NCI-H748 treated with DMSO at 0.1 percent for 48 hours (cell line): ENCODE measurements around the gene CCDC88C.

Experiments
- DNase-seq: peaks from one replicate; lab custom pipeline; 2025; lab: John Stamatoyannopoulos, UW

CCDC88C gene

GRCh38 chr14:91307046-91307445, 110.6 kb downstream of the CCDC88C start:
- no peak for DNase-seq

DNA sequence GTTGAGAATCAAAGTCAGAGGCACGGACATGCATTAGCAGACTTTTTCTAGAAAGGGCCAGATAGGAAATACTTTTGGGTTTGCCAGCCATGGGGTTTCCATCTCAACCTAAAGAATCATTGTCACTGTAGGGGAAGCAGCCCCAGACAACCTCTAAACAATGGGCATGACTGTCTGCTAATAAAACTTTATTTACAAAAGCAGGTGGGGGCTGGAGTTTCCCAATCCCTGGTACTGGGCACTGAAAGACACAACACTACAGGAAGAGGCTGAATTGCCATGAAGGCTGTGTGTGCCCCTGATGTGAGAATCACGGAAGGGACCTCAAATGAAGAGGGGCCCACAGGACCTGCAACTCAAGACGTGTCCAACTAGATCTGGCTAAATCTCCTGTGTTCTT, 111.1 kb downstream of the CCDC88C start:
- DNase-seq, result no peak

DNA sequence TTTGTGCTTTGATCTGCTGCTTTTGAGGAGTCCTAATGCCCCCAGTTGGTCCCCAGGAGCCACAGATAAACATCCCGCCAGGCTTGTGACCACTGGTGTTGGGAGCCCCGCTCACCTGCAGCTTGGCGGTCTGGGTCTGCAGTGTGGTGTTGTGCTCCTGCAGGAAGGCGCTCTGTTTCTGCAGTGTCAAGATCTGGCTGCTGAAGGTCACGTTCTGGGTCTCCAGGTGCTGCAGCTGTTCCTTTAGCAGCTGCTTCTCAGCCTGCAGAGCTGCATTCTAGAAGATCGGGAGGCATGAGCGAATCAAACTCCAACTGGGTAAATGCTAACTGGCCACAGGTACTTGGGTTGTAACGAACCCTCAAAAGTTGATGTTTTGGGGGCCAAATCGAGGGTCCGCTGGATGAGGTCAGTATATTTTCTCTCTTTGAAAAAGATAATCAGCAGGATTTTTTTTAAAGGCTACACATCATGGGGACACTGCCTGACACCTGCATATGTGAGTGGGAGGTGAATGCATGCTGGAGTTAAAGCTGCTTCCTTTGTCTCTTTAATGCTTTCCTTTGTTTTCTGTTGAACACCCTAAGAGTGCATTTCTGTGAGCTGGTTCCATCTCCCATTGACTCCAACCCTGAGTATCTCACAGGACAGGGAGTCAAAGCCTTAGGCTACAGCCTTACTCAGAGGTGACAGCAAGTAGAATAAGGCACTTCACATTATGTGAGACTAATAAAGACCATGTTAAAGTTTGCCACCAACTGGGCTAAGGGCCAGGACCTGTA, 111.8 kb downstream of the CCDC88C start:
- DNase-seq, result no peak

GRCh38 chr14:91303924-91304229, 113.7 kb downstream of the CCDC88C start:
- no peak for DNase-seq

DNA sequence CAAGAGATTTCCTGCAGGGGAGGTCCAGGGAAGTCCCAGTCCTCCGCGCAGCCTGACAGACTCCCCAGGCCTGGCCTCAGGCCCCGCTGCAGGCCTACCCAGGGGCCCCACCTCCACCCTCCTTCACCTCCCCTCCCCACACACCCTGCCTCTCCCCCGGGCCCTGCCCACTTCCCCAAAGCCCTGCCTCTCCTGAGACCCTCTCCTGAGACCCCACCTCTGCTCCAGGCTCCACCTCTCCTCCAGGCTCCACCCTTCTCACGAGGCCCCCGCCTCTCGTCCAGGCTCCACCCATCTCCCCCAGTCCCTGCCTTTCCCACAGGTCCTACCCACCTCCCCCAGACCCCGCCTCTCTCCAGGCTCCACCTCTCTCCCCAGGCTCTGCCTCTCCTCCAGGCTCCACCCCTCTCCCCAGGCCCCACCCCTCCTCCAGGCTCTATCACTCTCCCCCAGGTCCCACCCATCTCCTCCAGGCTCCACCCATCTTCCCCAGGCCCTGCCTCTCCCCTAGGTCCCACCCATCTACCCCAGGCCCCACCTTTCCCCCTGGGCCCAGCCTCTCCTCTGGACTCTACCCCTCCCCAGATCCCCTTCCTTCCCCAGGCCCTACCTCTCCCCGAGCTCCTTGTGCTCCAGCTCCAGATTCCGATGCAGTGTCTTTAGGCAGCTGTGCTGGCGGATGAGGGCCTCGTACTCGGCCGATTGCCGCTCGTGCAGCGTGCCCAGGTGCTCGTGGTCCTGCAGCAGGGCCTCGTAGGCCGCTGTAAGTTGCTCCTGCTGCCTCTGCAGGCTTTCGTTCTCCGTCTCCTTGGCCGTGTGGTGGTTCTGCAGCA, 114.3 kb downstream of the CCDC88C start:
- DNase-seq, result no peak

GRCh38 chr14:91302391-91302790, 115.2 kb downstream of the CCDC88C start:
- no peak for DNase-seq

- DNase-seq, result no peak
Measured at GRCh38 chr14:91300957-91301356, 116.7 kb downstream of the CCDC88C start.

GRCh38 chr14:91300283-91300895, 117.2 kb downstream of the CCDC88C start:
- no peak for DNase-seq

DNA sequence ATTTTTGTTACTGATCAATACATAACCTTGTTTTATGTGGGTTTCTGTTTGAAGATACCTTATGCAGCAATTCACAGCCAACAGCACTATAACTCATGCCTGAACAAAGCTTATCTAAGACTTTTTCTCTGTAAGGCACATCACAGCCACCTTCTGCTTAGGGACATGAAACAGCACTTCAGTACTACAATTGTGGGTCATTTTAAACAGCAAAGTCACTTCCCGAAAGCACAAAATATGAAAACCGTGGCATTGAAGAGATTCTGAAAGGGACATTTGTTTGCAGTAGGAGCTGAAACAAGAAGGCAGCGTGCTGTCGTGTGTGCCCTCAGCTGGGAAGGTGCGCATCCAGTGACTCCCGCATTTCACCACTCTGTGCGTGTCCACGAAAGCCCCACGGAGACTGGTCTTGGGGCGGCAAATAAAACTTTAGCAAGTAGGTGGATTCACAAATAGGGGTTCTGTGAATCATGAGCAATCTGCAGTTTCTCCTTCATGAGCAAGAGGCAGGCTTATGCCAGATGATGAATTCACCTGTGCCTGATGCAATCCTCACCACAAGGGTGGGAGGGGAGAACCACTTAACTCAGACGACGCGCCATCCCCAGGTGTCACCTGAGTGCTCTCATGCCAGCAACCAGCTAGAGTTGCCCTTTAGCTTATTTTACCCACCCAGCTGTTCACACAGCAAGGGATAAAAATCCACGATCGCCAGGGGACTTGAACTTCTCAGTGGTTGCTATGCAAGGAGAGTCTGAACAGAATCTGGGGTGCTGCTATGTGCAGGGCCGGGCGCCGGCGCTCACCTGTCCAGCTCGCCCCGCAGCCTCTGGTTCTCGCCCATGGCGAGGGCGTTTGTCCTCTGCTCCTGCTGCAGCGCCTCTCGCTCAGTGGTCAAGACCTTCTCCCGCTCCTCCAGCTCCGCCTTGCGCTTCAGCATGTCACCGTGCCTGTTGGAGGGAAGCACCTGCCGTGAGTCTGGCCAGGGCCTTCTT, 118.2 kb downstream of the CCDC88C start:
- no peak for DNase-seq

DNA sequence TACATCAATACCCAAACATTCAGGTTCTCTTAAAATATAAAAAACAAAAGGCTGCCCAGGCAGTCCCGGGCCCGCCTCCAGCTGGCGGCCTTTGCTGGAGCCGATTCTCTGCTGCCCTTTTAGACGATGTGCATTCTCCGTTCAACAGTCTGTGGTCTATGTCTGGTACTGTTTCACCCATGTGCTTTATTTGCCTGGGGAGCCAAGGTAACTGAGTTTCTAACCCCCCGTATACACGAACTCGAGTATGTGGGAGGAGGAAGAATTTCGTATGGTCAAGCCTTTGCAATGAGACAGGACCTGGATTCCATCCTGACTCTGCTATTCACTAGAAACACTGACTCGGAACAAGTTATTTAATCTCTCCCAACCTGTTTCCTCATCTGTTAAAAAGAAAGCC, 119.0 kb downstream of the CCDC88C start:
- DNase-seq, result no peak

- no peak for DNase-seq
Measured at GRCh38 chr14:91297081-91297711, 120.4 kb downstream of the CCDC88C start.

- no peak for DNase-seq
Measured at GRCh38 chr14:91295851-91296796, 121.5 kb downstream of the CCDC88C start.

DNA sequence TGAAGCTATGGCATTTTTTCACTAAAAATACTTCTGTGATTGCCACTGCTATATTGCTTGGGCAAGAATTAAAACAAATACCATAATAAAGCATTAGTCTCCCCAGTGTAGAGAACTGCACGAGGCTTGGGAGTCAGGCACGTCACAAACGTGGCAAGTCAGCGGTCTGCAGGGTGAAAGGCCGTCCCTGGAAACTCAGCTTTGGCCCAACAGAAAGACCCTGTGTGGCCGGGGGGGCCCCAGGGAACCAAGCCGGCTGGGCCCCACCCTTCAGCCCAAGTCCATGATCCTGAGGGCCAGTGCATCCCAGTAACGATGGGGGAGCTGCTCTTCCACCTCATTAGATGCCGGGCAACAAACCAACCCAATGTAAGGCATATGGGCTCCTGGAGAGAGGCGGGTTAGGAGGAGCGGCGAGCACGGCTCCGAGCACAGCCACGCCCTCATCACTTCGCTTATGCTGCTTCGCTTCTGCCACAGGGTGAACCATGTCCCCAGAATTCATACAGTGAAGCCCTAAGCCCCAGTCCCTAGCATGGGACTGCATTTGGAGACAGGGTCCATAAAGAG, 122.3 kb downstream of the CCDC88C start:
- no peak for DNase-seq

DNA sequence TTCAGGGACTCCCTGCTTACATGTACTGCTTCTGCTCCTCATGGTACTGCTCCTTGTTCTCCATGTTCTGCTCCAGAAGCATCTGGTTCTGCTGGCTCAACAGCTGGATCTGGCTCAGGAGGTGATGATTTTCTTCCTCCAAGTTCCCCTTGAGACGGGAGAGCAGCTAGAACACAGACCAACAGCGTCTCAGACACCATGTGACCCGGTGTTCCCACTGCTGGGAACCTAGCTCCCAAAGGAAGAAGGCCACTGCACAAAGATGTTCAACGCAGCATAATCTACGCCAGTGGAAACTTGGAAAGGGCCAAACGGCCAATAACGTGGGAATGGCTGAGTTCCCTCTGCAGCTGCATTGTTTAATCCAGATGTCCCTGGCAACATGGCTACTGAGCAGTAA, 123.5 kb downstream of the CCDC88C start:
- DNase-seq, result no peak

DNA sequence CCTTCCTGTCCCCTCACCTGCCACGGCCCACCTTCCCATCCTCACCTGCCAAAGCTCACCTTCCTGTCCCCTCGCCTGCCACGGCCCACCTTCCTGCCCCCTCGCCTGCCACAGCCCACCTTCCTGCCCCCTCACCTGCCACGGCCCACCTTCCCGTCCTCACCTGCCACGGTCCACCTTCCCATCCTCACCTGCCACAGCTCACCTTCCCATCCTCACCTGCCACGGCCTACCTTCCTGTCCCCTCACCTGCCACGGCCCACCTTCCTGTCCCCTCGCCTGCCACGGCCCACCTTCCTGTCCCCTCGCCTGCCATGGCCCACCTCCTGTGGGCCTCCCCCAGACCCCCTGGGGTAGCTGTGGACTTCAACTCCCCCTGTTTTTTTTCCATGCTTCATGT, 124.3 kb downstream of the CCDC88C start:
- DNase-seq, result no peak

GRCh38 chr14:91292491-91292890, 125.1 kb downstream of the CCDC88C start:
- no peak for DNase-seq

DNA sequence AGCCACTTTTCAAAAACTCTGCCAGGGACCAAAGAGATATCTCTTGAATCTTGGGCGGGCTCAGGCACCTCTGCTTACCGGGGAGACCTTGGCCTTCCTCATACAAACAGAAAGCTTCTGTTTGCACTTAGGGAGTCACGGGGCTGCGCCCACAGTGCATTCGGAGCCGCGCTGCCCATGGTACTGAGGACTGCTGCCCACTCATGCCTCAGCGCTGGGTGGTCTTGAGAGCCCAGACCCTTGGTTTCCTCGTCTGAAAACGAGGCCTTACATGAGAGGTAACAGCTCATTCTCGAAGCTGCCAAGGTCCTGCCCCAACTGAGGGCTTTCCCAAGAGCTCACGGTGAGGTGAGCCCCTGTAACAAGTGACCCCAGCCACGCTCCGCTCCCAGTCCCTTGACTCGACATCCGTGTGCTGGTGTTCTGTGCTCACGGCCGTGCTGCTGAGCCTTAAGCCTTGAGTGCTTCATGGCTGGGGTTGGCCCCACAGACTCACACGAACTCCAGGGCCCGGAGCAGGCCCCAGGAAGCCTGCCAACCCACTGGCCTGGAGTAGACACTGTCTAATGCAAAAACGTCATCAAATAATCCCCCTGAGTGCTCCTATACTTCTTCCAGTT, 125.7 kb downstream of the CCDC88C start:
- DNase-seq, result no peak

DNA sequence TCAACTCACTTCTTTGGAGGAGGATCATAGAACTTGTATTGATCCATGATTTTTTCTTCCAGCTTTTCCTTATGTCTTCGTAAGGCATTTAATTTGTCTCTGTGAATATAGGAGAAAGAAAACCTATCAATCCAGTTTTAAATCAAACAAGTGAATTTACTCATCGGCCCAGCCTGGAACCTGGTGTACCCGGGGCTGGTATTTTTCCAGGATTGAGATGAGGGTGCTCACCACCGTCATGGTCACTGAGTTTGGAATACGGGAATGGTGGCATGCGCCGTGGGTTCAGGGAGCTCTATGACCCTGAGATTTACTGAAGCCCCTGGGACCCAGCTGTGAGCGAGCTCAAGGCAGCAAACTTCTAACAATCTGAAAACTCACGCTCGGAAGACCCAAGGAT, 126.6 kb downstream of the CCDC88C start:
- no peak for DNase-seq

GRCh38 chr14:91289464-91289863, 128.2 kb downstream of the CCDC88C start:
- no peak for DNase-seq
